Astrocyte of the cerebellum (primary cell): ENCODE measurements around the gene MTERF4.
"Not testable (repeated sequence)": the region's sequence is repeated elsewhere in the genome, so short reads cannot be mapped to it uniquely, and the experiment has no call there.

Experiments used
- DNase-seq: peaks from one replicate; pipeline ENCODE4 v3.0.0-alpha.2; 2011; ENCODE audit warnings: low read depth
- H3K4me3 ChIP-seq: 2 replicates; pipeline ENCODE4 v1.5.1; 2011; ENCODE audit warnings: mild to moderate bottlenecking, low read depth, low read length, moderate library complexity
- in situ Hi-C: cut with HindIII; loops from 2 replicates; pipeline ENCODE4 v1.10.0; 2017; ENCODE audit warnings: low sequenced_read_pairs
- TF ChIP-seq, protein P1 (sequence below): IDR thresholded peaks from 2 replicates; pipeline ENCODE4 v1.5.1; 2012; ENCODE audit warnings: low read length, low read depth, moderate library complexity, mild to moderate bottlenecking; ENCODE audit errors: missing control alignments

The MTERF4 gene

GRCh38 chr2:241109210-241110088 is 7.4 kb upstream of the MTERF4 start:
- in situ Hi-C loops: no loop called here
- no peak overlapping the region for H3K4me3 ChIP-seq
- TF ChIP-seq, protein P1, sequence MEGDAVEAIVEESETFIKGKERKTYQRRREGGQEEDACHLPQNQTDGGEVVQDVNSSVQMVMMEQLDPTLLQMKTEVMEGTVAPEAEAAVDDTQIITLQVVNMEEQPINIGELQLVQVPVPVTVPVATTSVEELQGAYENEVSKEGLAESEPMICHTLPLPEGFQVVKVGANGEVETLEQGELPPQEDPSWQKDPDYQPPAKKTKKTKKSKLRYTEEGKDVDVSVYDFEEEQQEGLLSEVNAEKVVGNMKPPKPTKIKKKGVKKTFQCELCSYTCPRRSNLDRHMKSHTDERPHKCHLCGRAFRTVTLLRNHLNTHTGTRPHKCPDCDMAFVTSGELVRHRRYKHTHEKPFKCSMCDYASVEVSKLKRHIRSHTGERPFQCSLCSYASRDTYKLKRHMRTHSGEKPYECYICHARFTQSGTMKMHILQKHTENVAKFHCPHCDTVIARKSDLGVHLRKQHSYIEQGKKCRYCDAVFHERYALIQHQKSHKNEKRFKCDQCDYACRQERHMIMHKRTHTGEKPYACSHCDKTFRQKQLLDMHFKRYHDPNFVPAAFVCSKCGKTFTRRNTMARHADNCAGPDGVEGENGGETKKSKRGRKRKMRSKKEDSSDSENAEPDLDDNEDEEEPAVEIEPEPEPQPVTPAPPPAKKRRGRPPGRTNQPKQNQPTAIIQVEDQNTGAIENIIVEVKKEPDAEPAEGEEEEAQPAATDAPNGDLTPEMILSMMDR: no peak
- DNase-seq: no peak

DNA sequence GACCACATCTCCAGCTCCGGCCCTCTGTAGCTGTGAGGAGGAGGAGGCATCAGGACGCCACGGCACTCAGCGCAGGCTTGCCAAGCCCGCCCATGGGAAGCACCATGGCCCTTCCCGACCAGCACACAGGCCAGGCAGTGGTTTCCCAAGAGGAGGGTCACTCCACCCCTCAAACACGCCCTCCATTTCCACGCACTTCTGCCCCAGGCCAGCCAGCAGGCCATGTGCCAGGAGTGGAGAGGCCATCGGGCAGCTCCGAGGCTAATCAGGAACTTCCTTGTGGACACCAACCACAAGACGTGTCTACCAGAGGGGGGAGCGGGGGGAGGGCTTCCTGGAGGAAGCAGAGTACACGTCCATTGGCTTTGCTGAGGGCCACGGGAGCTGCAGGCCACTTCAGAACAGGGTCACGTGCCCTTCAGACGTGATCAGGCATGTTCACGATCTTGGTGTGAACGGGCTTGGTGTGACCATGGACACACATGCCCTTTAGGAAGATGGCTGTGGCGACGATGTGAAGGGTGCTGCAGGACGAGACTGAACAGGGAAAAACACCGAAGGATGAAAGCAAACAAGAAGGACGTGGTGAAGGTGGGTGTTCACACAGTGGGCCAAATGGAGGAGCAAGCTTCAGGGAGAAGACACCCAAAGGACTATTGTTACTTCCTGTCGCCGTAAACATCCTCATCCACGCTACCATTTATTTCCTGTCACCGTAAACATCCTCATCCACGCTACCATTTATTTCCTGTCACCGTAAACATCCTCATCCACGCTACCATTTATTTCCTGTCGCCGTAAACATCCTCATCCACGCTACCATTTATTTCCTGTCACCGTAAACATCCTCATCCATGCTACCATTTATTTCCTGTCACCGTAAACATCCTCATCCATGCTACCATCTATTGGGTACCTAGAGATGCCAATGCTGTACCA is 6.5 kb upstream of the MTERF4 start:
- DNase-seq: no peak
- in situ Hi-C loops: no loop called here
- no peak overlapping the region for H3K4me3 ChIP-seq
- TF ChIP-seq, protein P1: no peak

DNA sequence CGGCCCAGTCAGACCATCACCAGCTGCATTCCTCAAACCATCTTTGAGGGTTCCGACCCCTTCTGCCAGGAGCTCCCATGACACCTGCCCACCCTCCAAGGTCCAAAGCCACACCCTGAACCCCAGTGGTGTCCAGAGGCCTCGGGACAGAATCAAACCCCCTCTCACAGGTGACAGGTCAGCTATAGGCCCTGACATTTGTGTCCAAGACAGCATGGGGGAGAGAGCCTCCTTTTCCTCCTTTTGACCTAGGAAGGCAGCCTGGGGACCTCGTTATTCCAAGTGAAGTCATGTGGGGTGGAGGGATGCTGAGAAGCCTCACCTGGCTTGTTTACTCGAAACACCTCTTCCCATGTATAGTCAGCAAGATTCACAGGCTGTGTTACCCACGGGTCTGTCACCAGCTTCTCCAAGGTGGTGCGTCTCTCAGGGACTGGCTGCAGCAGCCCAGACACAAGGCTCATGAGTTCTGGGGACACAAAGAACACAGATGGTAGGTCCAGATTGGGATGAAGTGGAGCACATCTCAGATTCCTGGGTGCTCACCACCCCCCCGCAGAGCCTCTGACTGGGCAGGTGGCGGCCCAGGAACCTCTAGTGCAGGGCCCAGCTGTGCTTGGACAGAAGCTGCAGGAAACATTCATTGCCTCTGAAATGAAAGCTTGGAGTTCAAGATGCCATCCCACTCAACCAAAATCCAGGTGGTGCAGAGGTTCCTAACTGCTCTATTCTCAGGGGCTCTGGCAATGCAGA is 5.1 kb upstream of the MTERF4 start:
- DNase-seq: no peak
- in situ Hi-C loops: no loop called here
- TF ChIP-seq, protein P1: no peak
- H3K4me3 ChIP-seq: no peak overlapping the region

DNA sequence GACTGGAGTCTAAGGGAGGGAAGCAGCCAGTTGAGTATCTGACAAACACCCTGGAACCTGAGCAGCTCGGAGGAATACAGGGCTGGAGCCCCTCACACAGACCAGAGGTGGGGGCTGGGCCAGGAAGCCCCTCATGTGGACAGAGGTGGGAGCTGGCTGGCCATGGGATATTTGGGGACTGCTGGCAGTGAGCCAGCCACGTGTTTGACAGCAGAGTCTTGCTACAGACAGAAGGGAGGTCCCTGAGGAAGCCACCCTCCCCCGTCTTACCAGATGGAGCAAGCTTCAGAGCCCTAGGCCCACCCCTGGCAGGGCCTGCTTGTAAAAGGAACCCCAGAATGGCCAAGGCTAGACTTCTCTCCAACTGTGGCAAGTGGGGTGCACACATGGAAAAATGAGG is 3.6 kb upstream of the MTERF4 start:
- H3K4me3 ChIP-seq: no peak overlapping the region
- TF ChIP-seq, protein P1: no peak
- in situ Hi-C loops: no loop called here
- no peak for DNase-seq

DNA sequence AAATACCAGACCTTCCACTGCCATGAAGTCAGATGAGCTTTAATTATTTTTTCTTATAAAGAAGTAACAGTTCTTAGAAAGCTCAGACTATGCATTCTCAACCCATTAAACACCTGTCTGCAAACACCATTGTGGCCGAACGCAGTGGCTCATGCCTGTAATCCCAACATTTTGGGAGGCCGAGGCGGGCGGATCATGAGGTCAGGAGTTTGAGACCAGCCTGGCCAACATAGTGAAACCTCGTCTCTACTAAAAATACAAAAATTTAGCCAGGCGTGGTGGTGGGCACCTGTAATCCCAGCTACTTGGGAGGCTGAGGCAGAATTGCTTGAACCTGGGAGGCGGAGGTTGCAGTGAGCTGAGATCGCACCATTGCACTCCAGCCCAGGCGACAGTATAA is 2.5 kb upstream of the MTERF4 start:
- H3K4me3 ChIP-seq, in situ Hi-C loops, DNase-seq: not testable (repeated sequence)

DNA sequence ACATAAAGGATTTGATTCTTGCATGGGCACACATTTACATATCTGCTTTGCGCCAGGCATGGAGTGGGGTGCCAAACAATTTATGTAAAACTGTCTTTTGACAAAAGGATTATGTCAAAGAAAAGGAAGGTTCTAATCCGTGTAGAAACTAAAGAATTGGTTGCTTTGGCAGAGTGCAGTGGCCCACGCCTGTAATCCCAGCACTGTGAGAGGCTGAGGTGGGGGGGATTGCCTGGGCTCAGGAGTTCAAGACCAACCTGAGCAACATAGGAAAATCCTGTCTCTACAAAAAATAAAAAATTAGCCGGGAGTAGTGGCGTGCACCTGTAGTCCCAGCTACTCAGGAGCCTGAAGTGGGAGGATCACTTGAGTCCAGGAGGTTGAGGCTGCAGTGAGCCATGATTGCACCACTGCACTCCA is 1.1 kb upstream of the MTERF4 start:
- peak overlapping the region; percentile 91 for H3K4me3 ChIP-seq
- TF ChIP-seq, protein P1: no peak
- no peak for DNase-seq
- in situ Hi-C loops: no loop called here
